ENCODE measurements around the gene VAV3.
"Not testable (repeated sequence)": the region's sequence is repeated elsewhere in the genome, so short reads cannot be mapped to it uniquely, and the experiment has no call there.

VAV3 gene

GRCh38 chr1:107896401-107896800, 68.6 kb downstream of the VAV3 start:
- no peak for TF ChIP-seq CTCF (IDR thresholded peaks at IDR 0.05; ENCODE audit: low read depth, low read length, missing control alignments)
- DNase-seq (ENCODE audit: extremely low read depth, low read depth), result no peak
- H3K4me3 ChIP-seq (replicated peaks; ENCODE audit: low read depth, low read length), result no peak overlapping the region

GRCh38 chr1:107895403-107896191, 69.4 kb downstream of the VAV3 start:
- H3K4me3 ChIP-seq (replicated peaks; ENCODE audit: low read depth, low read length), result no peak overlapping the region
- DNase-seq (ENCODE audit: extremely low read depth, low read depth), result no peak
- TF ChIP-seq CTCF (IDR thresholded peaks at IDR 0.05; ENCODE audit: low read depth, low read length, missing control alignments), result no peak

GRCh38 chr1:107894605-107895004, 70.4 kb downstream of the VAV3 start:
- H3K4me3 ChIP-seq (replicated peaks; ENCODE audit: low read depth, low read length), result no peak overlapping the region
- TF ChIP-seq CTCF (IDR thresholded peaks at IDR 0.05; ENCODE audit: low read depth, low read length, missing control alignments), result no peak
- DNase-seq (ENCODE audit: extremely low read depth, low read depth), result no peak

- H3K4me3 ChIP-seq (replicated peaks; ENCODE audit: low read depth, low read length); DNase-seq (ENCODE audit: extremely low read depth, low read depth): not testable (repeated sequence)
Observed at GRCh38 chr1:107893350-107893749, 71.6 kb downstream of the VAV3 start.

GRCh38 chr1:107889524-107889923, 75.5 kb downstream of the VAV3 start:
- no peak for DNase-seq (ENCODE audit: extremely low read depth, low read depth)
- no peak overlapping the region for H3K4me3 ChIP-seq (replicated peaks; ENCODE audit: low read depth, low read length)

GRCh38 chr1:107883562-107883961, 81.4 kb downstream of the VAV3 start:
- no peak for DNase-seq (ENCODE audit: extremely low read depth, low read depth)
- H3K4me3 ChIP-seq (replicated peaks; ENCODE audit: low read depth, low read length), result no peak overlapping the region
- TF ChIP-seq CTCF (IDR thresholded peaks at IDR 0.05; ENCODE audit: low read depth, low read length, missing control alignments), result no peak

More at GRCh38 chr1:107889524-107889923, 75.5 kb downstream of the VAV3 start:
- no peak for TF ChIP-seq CTCF (IDR thresholded peaks at IDR 0.05; ENCODE audit: low read depth, low read length, missing control alignments)

- no peak overlapping the region for H3K4me3 ChIP-seq (replicated peaks; ENCODE audit: low read depth, low read length)
- TF ChIP-seq CTCF (IDR thresholded peaks at IDR 0.05; ENCODE audit: low read depth, low read length, missing control alignments), result no peak
- no peak for DNase-seq (ENCODE audit: extremely low read depth, low read depth)
Observed at GRCh38 chr1:107879927-107880326, 85.1 kb downstream of the VAV3 start.

All from HFF-Myc (cell line).